ENCODE results near the gene NEMP1.

DNA sequence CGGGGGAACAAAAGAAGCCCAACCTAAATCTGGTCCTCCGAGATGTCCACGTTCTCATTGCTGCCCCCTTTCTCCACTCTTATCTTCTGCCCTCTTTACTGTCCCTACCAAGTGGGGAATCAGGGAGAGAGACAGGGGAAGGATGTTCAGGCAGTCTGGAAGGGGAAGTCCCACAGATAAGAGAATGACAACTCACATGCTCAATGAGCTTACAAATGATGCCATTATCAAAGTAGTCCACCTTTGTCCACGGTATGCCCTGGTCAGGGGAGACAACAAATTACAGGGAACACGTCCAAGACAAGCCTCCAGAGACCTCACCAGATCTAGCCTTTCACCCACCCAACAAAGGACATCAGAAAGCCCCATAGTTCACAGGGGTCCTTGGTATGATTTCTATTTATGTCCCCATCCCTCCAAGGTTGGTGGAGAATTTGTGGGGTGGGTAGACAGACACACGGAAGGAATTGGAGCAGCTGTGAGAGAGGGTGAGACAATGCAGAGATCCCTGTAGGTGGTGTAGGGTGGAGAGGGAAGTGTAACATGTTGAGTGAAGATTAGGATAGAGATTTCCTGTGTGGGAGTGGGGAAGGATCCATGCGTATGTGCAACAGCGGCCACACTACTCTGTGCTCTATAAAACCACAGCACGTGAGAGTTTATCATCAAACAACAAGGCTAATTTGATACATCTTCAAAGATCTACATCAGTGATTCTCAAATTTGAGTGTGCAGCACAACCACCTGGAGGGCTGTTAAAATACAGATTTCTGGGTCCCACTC, 39.4 kb downstream of the NEMP1 start:
- no peak for TF ChIP-seq POLR2A (IDR thresholded peaks at IDR 0.05; ENCODE audit: low read depth, low read length)
- TF ChIP-seq TAF1 (IDR thresholded peaks at IDR 0.05; ENCODE audit: borderline replicate concordance, low read depth, low read length): no peak

All from GM12892 (cell line).